Measurements from ENCODE around the gene ADRB2.

DNA sequence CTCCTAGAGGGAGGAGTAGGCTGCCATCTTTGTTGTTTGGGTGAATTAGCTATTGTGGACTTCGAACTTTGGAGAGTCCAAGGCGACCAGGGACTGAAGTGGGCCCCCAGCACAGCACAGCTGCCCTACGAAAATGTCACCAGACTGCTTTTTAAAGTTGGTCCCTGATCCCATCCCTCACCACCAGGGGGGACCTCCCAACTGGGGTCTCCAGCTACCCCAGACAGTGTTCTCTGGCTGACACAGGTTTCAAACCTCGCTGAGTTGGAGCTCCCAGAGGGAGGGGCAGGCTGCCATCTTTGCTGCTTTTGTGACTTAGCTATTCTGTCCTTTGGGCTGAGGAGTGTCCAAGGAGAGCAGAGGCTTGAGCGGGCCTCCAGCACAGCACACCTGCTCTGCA, 45.7 kb upstream of the ADRB2 start:
- TF ChIP-seq CTCF (IDR thresholded peaks at IDR 0.05; ENCODE audit: insufficient read depth, low read length) (no peak), POLR2AphosphoS5 (IDR thresholded peaks at IDR 0.05; ENCODE audit: low read depth) (no peak), REST (IDR thresholded peaks at IDR 0.05; ENCODE audit: insufficient replicate concordance, low read depth) (no peak), SPI1 (IDR thresholded peaks at IDR 0.05; ENCODE audit: borderline replicate concordance, low read depth) (no peak), GABPA (IDR thresholded peaks at IDR 0.05; ENCODE audit: low read depth) (no peak)
